H1 (cell line): Measurements from ENCODE around the gene NAA20. TPM values are rescaled to one million over a fixed set of nuclear protein-coding genes. Genes with fewer than 3 reads are reported as not detected.
A peak's percentile ranks its signal among the peaks of the same experiment; 100 is the strongest.

ENCODE experiments used
- CTCF ChIA-PET: fragments of 300-600 bp; sonication (Branson Sonifier 250); formaldehyde crosslinking; loops from one replicate; lab custom pipeline; 2021; ENCODE audit not compliant: partially characterized antibody; lab: Charles Lee
- POLR2A ChIA-PET: fragments of 300-600 bp; sonication (Branson Sonifier 250); formaldehyde crosslinking; loops from one replicate; lab custom pipeline; 2021; ENCODE audit warnings: inconsistent platforms; ENCODE audit not compliant: partially characterized antibody; lab: Charles Lee
- DNase-seq, 2 experiments: peaks; one replicate each; pipeline versions ENCODE4 v3.0.0 to v3.0.0-alpha.2; 2010 to 2022; ENCODE audit warnings: low spot score in 2 of 2, low read depth in 1 of 2, mixed read lengths in 1 of 2
- FAIRE-seq: peaks from 2 replicates; lab custom pipeline; 2011; peaks lifted over from hg19 to GRCh38; lab: Jason Lieb, UNC
- H2AFZ ChIP-seq: 2 replicates; pipeline ENCODE4 v1.8.1; 2012; ENCODE audit warnings: low read length, inconsistent platforms
- H2AK5ac ChIP-seq: 2 replicates; pipeline ENCODE4 v1.6.1; 2013; ENCODE audit warnings: low read depth, low read length
- H2BK120ac ChIP-seq: replicated peaks from 2 replicates; pipeline ENCODE3; 2013; ENCODE audit warnings: low read depth, low read length, inconsistent platforms
- H2BK12ac ChIP-seq: 2 replicates; pipeline ENCODE4 v1.6.1; 2013; ENCODE audit warnings: low read depth, low read length
- H2BK15ac ChIP-seq: 2 replicates; pipeline ENCODE4 v1.6.1; 2013; ENCODE audit warnings: low read length
- H2BK20ac ChIP-seq: 2 replicates; pipeline ENCODE4 v1.6.1; 2013; ENCODE audit warnings: low read length
- H2BK5ac ChIP-seq: 2 replicates; pipeline ENCODE4 v1.6.1; 2013; ENCODE audit warnings: low read depth, low read length
- H3K14ac ChIP-seq: 2 replicates; pipeline ENCODE4 v1.6.1; 2013; ENCODE audit warnings: inconsistent platforms; ENCODE audit not compliant: insufficient read length
- H3K18ac ChIP-seq: 2 replicates; pipeline ENCODE4 v1.6.1; 2013; ENCODE audit warnings: low read length; ENCODE audit errors: extremely low read depth
- H3K23ac ChIP-seq: 2 replicates; pipeline ENCODE4 v1.6.1; 2013; ENCODE audit warnings: inconsistent platforms; ENCODE audit not compliant: insufficient read length
- H3K23me2 ChIP-seq: 2 replicates; pipeline ENCODE4 v1.6.1; 2013; ENCODE audit warnings: low read depth, low read length
- H3K27ac ChIP-seq: 2 replicates; pipeline ENCODE4 v1.6.1; 2011; ENCODE audit warnings: low read depth, low read length, inconsistent platforms
- H3K27me3 ChIP-seq, 4 experiments: replicated peaks in 1 of 4; 1 replicate in 1 of 4; 2 replicates in 3 of 4; pipeline versions ENCODE4 v1.6.1 to v1.8.1; 2011 to 2013; ENCODE audit warnings: low read length in 3 of 4, mild to moderate bottlenecking in 3 of 4, inconsistent platforms in 2 of 4, mixed read lengths in 2 of 4, moderate library complexity in 1 of 4; ENCODE audit not compliant: control insufficient read depth in 3 of 4, insufficient read depth in 3 of 4; ENCODE audit errors: extremely low read depth in 1 of 4
- H3K36me3 ChIP-seq, 4 experiments: 2 replicates each; pipeline versions ENCODE4 v1.6.1 to v1.8.1; 2011 to 2013; ENCODE audit warnings: mild to moderate bottlenecking in 4 of 4, low read length in 3 of 4, moderate library complexity in 2 of 4, control low read depth in 1 of 4, inconsistent platforms in 1 of 4; ENCODE audit not compliant: insufficient read depth in 4 of 4, control insufficient read depth in 2 of 4
- H3K4ac ChIP-seq: replicated peaks from 2 replicates; pipeline ENCODE3; 2013; ENCODE audit warnings: low read length, low read depth, mixed read lengths, inconsistent platforms; ENCODE audit not compliant: insufficient read length
- H3K4me1 ChIP-seq, 4 experiments: replicated peaks in 1 of 4; 1 replicate in 1 of 4; 2 replicates in 3 of 4; pipeline versions ENCODE4 v1.6.1 to v1.8.1; 2011 to 2013; ENCODE audit warnings: low read length in 3 of 4, inconsistent platforms in 2 of 4, mixed read lengths in 1 of 4; ENCODE audit not compliant: insufficient read depth in 4 of 4, control insufficient read depth in 3 of 4
- H3K4me2 ChIP-seq, 2 experiments: 2 replicates each; pipeline versions ENCODE4 v1.6.1 to v1.8.1; 2011 to 2013; ENCODE audit warnings: low read depth in 2 of 2, low read length in 2 of 2, control low read depth in 1 of 2, inconsistent platforms in 1 of 2, mild to moderate bottlenecking in 1 of 2; ENCODE audit not compliant: insufficient read depth in 1 of 2
- H3K4me3 ChIP-seq, 4 experiments: fragments of 200-600, 300-600 bp in 1 of 4; sonication (generic), shearing (Covaris generic), sonication (Bioruptor Twin) in 1 of 4; 2 replicates each; pipeline versions ENCODE4 v1.5.1 to v1.8.1; 2011 to 2016; ENCODE audit warnings: low read length in 4 of 4, low read depth in 3 of 4, control low read depth in 2 of 4, inconsistent platforms in 2 of 4, mild to moderate bottlenecking in 2 of 4, mixed read lengths in 1 of 4, moderate library complexity in 1 of 4; ENCODE audit not compliant: insufficient read depth in 2 of 4; ENCODE audit errors: extremely low read depth in 1 of 4
- H3K56ac ChIP-seq: replicated peaks from 2 replicates; pipeline ENCODE3; 2013; ENCODE audit warnings: low read depth, mild to moderate bottlenecking, mixed read lengths, low read length, inconsistent platforms; ENCODE audit not compliant: insufficient read length
- H3K79me1 ChIP-seq: 2 replicates; pipeline ENCODE4 v1.6.1; 2013; ENCODE audit warnings: low read depth, low read length, control low read depth
- H3K79me2 ChIP-seq, 2 experiments: 2 replicates each; pipeline versions ENCODE4 v1.6.1 to v1.8.1; 2012 to 2013; ENCODE audit warnings: low read length in 2 of 2, mild to moderate bottlenecking in 2 of 2, inconsistent platforms in 1 of 2; ENCODE audit not compliant: insufficient read depth in 2 of 2, control insufficient read depth in 1 of 2
- H3K9ac ChIP-seq, 4 experiments: replicated peaks in 1 of 4; 1 replicate in 1 of 4; 2 replicates in 3 of 4; pipeline versions ENCODE4 v1.6.1 to v1.8.1; 2011 to 2013; ENCODE audit warnings: low read depth in 3 of 4, low read length in 3 of 4, control low read depth in 2 of 4, mild to moderate bottlenecking in 2 of 4, moderate library complexity in 2 of 4, inconsistent platforms in 1 of 4; ENCODE audit errors: extremely low read depth in 1 of 4
- H3K9me3 ChIP-seq, 2 experiments: 2 replicates each; pipeline versions ENCODE4 v1.6.1 to v1.8.1; 2012 to 2013; ENCODE audit warnings: mild to moderate bottlenecking in 2 of 2, moderate library complexity in 2 of 2, control low read depth in 1 of 2, inconsistent platforms in 1 of 2, low read depth in 1 of 2, low read length in 1 of 2, mixed read lengths in 1 of 2; ENCODE audit not compliant: insufficient read depth in 2 of 2
- H4K20me1 ChIP-seq, 2 experiments: replicated peaks in 1 of 2; 2 replicates each; pipeline versions ENCODE3 to v1.8.1; 2011 to 2013; ENCODE audit warnings: inconsistent platforms in 2 of 2, low read length in 2 of 2, mild to moderate bottlenecking in 1 of 2; ENCODE audit not compliant: insufficient read depth in 2 of 2, control insufficient read depth in 1 of 2
- H4K5ac ChIP-seq: 2 replicates; pipeline ENCODE4 v1.6.1; 2013; ENCODE audit warnings: low read length, low read depth, mixed read lengths, inconsistent platforms; ENCODE audit not compliant: insufficient read length
- H4K8ac ChIP-seq: 2 replicates; pipeline ENCODE4 v1.8.0; 2013; ENCODE audit warnings: mild to moderate bottlenecking, moderate library complexity, low read length, inconsistent platforms; ENCODE audit not compliant: insufficient read depth; ENCODE audit errors: extremely low read depth
- H4K91ac ChIP-seq: replicated peaks from 2 replicates; pipeline ENCODE3; 2013; ENCODE audit warnings: low read length, mixed read lengths, inconsistent platforms; ENCODE audit not compliant: insufficient read length
- EP300 ChIP-seq, 2 experiments: IDR thresholded peaks; 1 replicate in 1 of 2; 2 replicates in 1 of 2; pipeline ENCODE4 v1.6.1; 2011 to 2012; ENCODE audit warnings: low read depth in 2 of 2, low read length in 2 of 2, mild to moderate bottlenecking in 2 of 2, borderline replicate concordance in 1 of 2, inconsistent platforms in 1 of 2, moderate library complexity in 1 of 2
- KDM5A ChIP-seq: fragments of 200-600 bp; IDR thresholded peaks from 2 replicates; pipeline ENCODE4 v1.7.1; 2012; ENCODE audit warnings: mild to moderate bottlenecking, low read length, inconsistent platforms, mixed read lengths
- MAX ChIP-seq: IDR thresholded peaks from 2 replicates; pipeline ENCODE4 v1.6.1; 2012; ENCODE audit warnings: inconsistent platforms
- TCF12 ChIP-seq: IDR thresholded peaks from 2 replicates; pipeline ENCODE4 v1.6.1; 2011; ENCODE audit warnings: low read depth, mild to moderate bottlenecking, low read length
- WGBS, 2 experiments: shearing (Covaris generic) in 1 of 2; methylation state at CpG; one replicate each; pipeline versions ENCODE4 v1.1.6 to v1.1.7; 2013 to 2015; ENCODE audit warnings: low lambda C conversion rate in 2 of 2, mixed read lengths in 2 of 2, inconsistent platforms in 1 of 2, low coverage in 1 of 2, missing lambda C conversion rate in 1 of 2; ENCODE audit not compliant: insufficient replicate concordance in 2 of 2, insufficient coverage in 1 of 2, insufficient read length in 1 of 2; ENCODE audit errors: extremely low coverage in 1 of 2, missing lambda C conversion rate in 1 of 2; 5-methylcytosine and 5-hydroxymethylcytosine counted together
- polyA plus RNA-seq, 7 experiments: library from polyadenylated mRNA; depleted of rRNA in 3 of 7; stranded (reverse) in 5 of 7; unstranded in 2 of 7; fragments of >200 nt in 5 of 7; fragments of 200-250 nt in 2 of 7; gene quantifications; 1 replicate in 5 of 7; 2 replicates in 1 of 7; 4 replicates in 1 of 7; pipeline versions ENCODE4 v1.2.1 to v1.2.3, GENCODE V29; 2011 to 2013; ENCODE audit warnings: missing spikeins in 2 of 7, mixed read lengths in 2 of 7
- total RNA-seq: library from RNA; stranded (reverse); fragmentation: NEBNext Ultra II Directional; extraction: Animal tissue kit (Norgen Biotek cat#: 25700); gene quantifications from 2 replicates; pipeline ENCODE4 v1.2.1, GENCODE V29; 2021

NAA20 gene
- total and polyA plus RNA-seq, 2 of the 8 experiments (the other 6 are each of a cell fraction or from before 2014, with no cell fraction given): 21.9 to 41.1 TPM

- no peaks in the 10 kb centered on the region for H3K9me3 ChIP-seq
- no peaks in the 10 kb centered on the region for H3K79me1 ChIP-seq
- peak overlapping the region; percentile 50; the same call in 1 of the 2 replicates for H2BK12ac ChIP-seq
- TF ChIP-seq KDM5A (no peak), MAX (no peak), EP300 (IDR thresholded peaks at IDR 0.05; ENCODE audit: borderline replicate concordance in 1 of 2, low read depth in 2 of 2, low read length in 2 of 2) (no peak), TCF12 (no peak)
- no peaks in the 10 kb centered on the region for H3K36me3 ChIP-seq
- CTCF ChIA-PET: interaction anchor here (1.0 to 1.7 kb wide), 7 partner anchors 9 to 193 kb away, joined by 3 to 11 read pairs (median 3); no protein-coding TSS in a partner anchor
- no peak overlapping the region for H3K4ac ChIP-seq
- H3K4me1 ChIP-seq: peaks cover 0 to 7% (median 0%) of the 10 kb centered on the region in 4 experiments; a peak in 3 of 7 replicates
- WGBS, 2 experiments: 87% methylated on average over 5 of the region's 5 CpGs; no CpG with 5 or more reads in 1 of the 2 experiments
- no peak overlapping the region for H3K4me3 ChIP-seq
- H2AFZ ChIP-seq: no peak overlapping the region
- no peaks in the 10 kb centered on the region for H3K27me3 ChIP-seq
- H3K56ac ChIP-seq: no peak overlapping the region
- H3K9ac ChIP-seq: no peak overlapping the region
- no peak overlapping the region for H2BK15ac ChIP-seq
- FAIRE-seq (no peak), DNase-seq (no peak)
- H4K20me1 ChIP-seq: no peaks in the 10 kb centered on the region
- no peak overlapping the region for H4K91ac ChIP-seq
- H3K18ac ChIP-seq: no peak overlapping the region
- H2BK5ac ChIP-seq: no peak overlapping the region
- no peak overlapping the region for H3K4me2 ChIP-seq
- no peak overlapping the region for H3K14ac ChIP-seq
- H4K5ac ChIP-seq: no peak overlapping the region
- POLR2A ChIA-PET: no interaction called here
- H2BK120ac ChIP-seq: no peak overlapping the region
- 0 out of 2 replicates have a peak, but pooled peaks cover 4% of the 10 kb centered on the region for H3K23me2 ChIP-seq
- H2AK5ac ChIP-seq: no peak overlapping the region
- no peak overlapping the region for H2BK20ac ChIP-seq
- no peak overlapping the region for H3K27ac ChIP-seq
- H3K79me2 ChIP-seq: no peaks in the 10 kb centered on the region
- no peak overlapping the region for H4K8ac ChIP-seq
- H3K23ac ChIP-seq: no peak overlapping the region
Observed at GRCh38 chr20:19977373-19977770, 39.8 kb upstream of the NAA20 start.
